K562 treated with DMSO at 1 percent for 24 hours (cell line): ENCODE data around the gene AATF. TPM values are rescaled to one million over a fixed set of nuclear protein-coding genes. Genes with fewer than 3 reads are reported as not detected.

Source experiments
- total RNA-seq: library from RNA; unstranded; fragments of 300-600 nt; gene quantifications from 2 replicates; pipeline ENCODE4 v1.2.3, GENCODE V29; 2022; ENCODE audit warnings: low read depth; ENCODE audit not compliant: insufficient read depth

Gene AATF
- total RNA-seq, result 68.3 and 82.2 TPM in 2 replicates

GRCh38 chr17:36948717-36949460 lies at the start of gene AATF:
Gene AATF (plus strand): TSS chr17:36948954. CDS start chr17:36949126, 172 bp downstream.

GRCh38 chr17:36937001-36937958 lies 11.5 kb upstream of the AATF start, which contains the start of gene LHX1:
Gene LHX1 (plus strand): TSS chr17:36937475. CDS start chr17:36938198, 723 bp downstream.

Other genes with a start within 250 kb of the AATF start
- gene LHX1, start 11.5 kb upstream of the AATF start, total RNA-seq, result not detected in 2 replicates